ENCODE measurements around the gene PSMD2. TPM values are rescaled to one million over a fixed set of nuclear protein-coding genes. Genes with fewer than 3 reads are reported as not detected.

Gene PSMD2
- total and polyA plus RNA-seq, 2 of the 8 experiments (the other 6 are each of a cell fraction or from before 2014, with no cell fraction given): 350 to 363 TPM

- TF ChIP-seq CTCF (IDR thresholded peaks at IDR 0.05; ENCODE audit: control extremely low read depth in 1 of 3, insufficient read depth in 1 of 3, low read depth in 1 of 3, low read length in 3 of 3): peak in 2 of 3 experiments; percentile 63 to 78; a peak in 3 of 4 replicates
- peak; percentile 69 for TF ChIP-seq SAP30 (IDR thresholded peaks at IDR 0.05; ENCODE audit: insufficient read depth, insufficient replicate concordance, low read length)
Observed at GRCh38 chr3:184345317-184346144, 46.5 kb downstream of the PSMD2 start (continued).

All from H1 (cell line).